Measurements from ENCODE around the gene DTX1. TPM values are rescaled to one million over a fixed set of nuclear protein-coding genes. Genes with fewer than 3 reads are reported as not detected.

The DTX1 gene
- total and polyA plus RNA-seq, 2 donors (not counting 1 experiment from before 2014, with no cell fraction given): 47.0 to 49.5 TPM

GRCh38 chr12:113130457-113131135 is 74.1 kb downstream of the DTX1 start:
- no peaks in the 10 kb centered on the region for H3K27me3 Mint-ChIP-seq
- ChIA-PET POLR2A (interaction anchor here (0.7 to 1.2 kb wide), 3 partner anchors 24 to 43 kb away, joined by 3 read pairs; no protein-coding TSS in a partner anchor), CTCF (interaction anchor here (0.6 to 3.7 kb wide), 5 partner anchors 19 to 79 kb away, joined by 3 to 26 read pairs (median 4); partner anchors contain the start of gene CFAP73)
- H3K79me2 ChIP-seq (ENCODE audit: control insufficient read depth, insufficient read depth, low read length): no peaks in the 10 kb centered on the region
- peaks cover 35% of the 10 kb centered on the region for H3K4me1 Mint-ChIP-seq
- peaks cover 22 to 27% of the 10 kb centered on the region in 2 donors for H3K4me1 ChIP-seq (ENCODE audit: control insufficient read depth in 2 of 2, insufficient read depth in 2 of 2, low read length in 2 of 2)
- H3K4me2 ChIP-seq (replicated peaks; ENCODE audit: low read depth, low read length, poor library complexity, severe bottlenecking): peak overlapping the region; percentile 46
- peak; percentile 73 for DNase-seq
- no peak overlapping the region for H3K4me3 ChIP-seq (ENCODE audit: control extremely low read depth in 1 of 5, extremely low read depth in 1 of 5, insufficient read depth in 1 of 5, low read depth in 2 of 5, low read length in 4 of 5)
- peak overlapping the region; percentile 42 for H3K4me3 Mint-ChIP-seq
- peak overlapping the region; percentile 37 for H3K27ac Mint-ChIP-seq
- H3K9me3 Mint-ChIP-seq (ENCODE audit: insufficient read depth): no peaks in the 10 kb centered on the region
- 32% methylated on average over 10 of the region's 18 CpGs for WGBS (ENCODE audit: insufficient coverage)
- H3K36me3 ChIP-seq (replicated peaks in 1 of 2; ENCODE audit: control extremely low read depth in 1 of 2, control insufficient read depth in 1 of 2, extremely low read depth in 1 of 2, insufficient read depth in 2 of 2, low read length in 1 of 2): no peaks in the 10 kb centered on the region
- intact Hi-C loops (cut with micrococcal nuclease): loop anchor here (2.0 to 5.0 kb wide), 2 partner anchors 38 to 44 kb away; no protein-coding TSS in a partner anchor
- no peak overlapping the region for H2AFZ ChIP-seq (ENCODE audit: insufficient read depth, low read depth, low read length, poor library complexity, severe bottlenecking)
- no peak overlapping the region for H3K9ac ChIP-seq (ENCODE audit: low read length)
- TF ChIP-seq EZH2 (IDR thresholded peaks at IDR 0.05; ENCODE audit: borderline replicate concordance, insufficient read depth, low read depth, low read length, poor library complexity, severe bottlenecking) (no peak), CTCF (IDR thresholded peaks at IDR 0.05) (no peak)
- H3K9me3 ChIP-seq (ENCODE audit: control extremely low read depth in 1 of 3, control insufficient read depth in 2 of 3, insufficient read depth in 1 of 3, low read length in 2 of 3): no peaks in the 10 kb centered on the region
- no peaks in the 10 kb centered on the region for H4K20me1 ChIP-seq (ENCODE audit: control insufficient read depth, insufficient read depth, low read length, poor library complexity, severe bottlenecking)
- H3K27ac ChIP-seq (ENCODE audit: low read length in 2 of 2): no peak overlapping the region
- peak; percentile 96 for ATAC-seq (ENCODE audit: low read depth)
- peaks cover 0 to 12% (median 3%) of the 10 kb centered on the region in 4 experiments for H3K27me3 ChIP-seq (replicated peaks in 1 of 4; ENCODE audit: control extremely low read depth in 1 of 4, control insufficient read depth in 3 of 4, insufficient read depth in 4 of 4, low read length in 3 of 4)

GRCh38 chr12:113131556-113131955 is 75.0 kb downstream of the DTX1 start:
- Mint-ChIP-seq H3K27ac (peak overlapping the region; percentile 15), H3K4me1 (peaks cover 44% of the 10 kb centered on the region), H3K9me3 (ENCODE audit: insufficient read depth) (no peaks in the 10 kb centered on the region), H3K4me3 (peak overlapping the region; percentile 16), H3K27me3 (peaks cover 1% of the 10 kb centered on the region)
- ChIA-PET CTCF (interaction anchor here (1.6 to 3.7 kb wide), 3 partner anchors 21 to 80 kb away, joined by 3 to 26 read pairs (median 12); no protein-coding TSS in a partner anchor), POLR2A (interaction anchor here (1.2 kb wide), 1 partner anchor 26 kb away, joined by 3 read pairs; no protein-coding TSS in a partner anchor)
- Histone ChIP-seq H2AFZ (ENCODE audit: insufficient read depth, low read depth, low read length, poor library complexity, severe bottlenecking) (no peak overlapping the region), H3K27me3 (replicated peaks in 1 of 4; ENCODE audit: control extremely low read depth in 1 of 4, control insufficient read depth in 3 of 4, insufficient read depth in 4 of 4, low read length in 3 of 4) (peaks cover 0 to 18% (median 6%) of the 10 kb centered on the region in 4 experiments), H3K4me1 (ENCODE audit: control insufficient read depth in 2 of 2, insufficient read depth in 2 of 2, low read length in 2 of 2) (peaks cover 30 to 37% of the 10 kb centered on the region in 2 donors), H3K9me3 (ENCODE audit: control extremely low read depth in 1 of 3, control insufficient read depth in 2 of 3, insufficient read depth in 1 of 3, low read length in 2 of 3) (no peaks in the 10 kb centered on the region), H3K79me2 (ENCODE audit: control insufficient read depth, insufficient read depth, low read length) (no peaks in the 10 kb centered on the region), H3K4me2 (replicated peaks; ENCODE audit: low read depth, low read length, poor library complexity, severe bottlenecking) (no peak overlapping the region), H3K9ac (ENCODE audit: low read length) (no peak overlapping the region), H4K20me1 (ENCODE audit: control insufficient read depth, insufficient read depth, low read length, poor library complexity, severe bottlenecking) (no peaks in the 10 kb centered on the region), H3K27ac (ENCODE audit: low read length in 2 of 2) (no peak overlapping the region), H3K4me3 (ENCODE audit: control extremely low read depth in 1 of 5, extremely low read depth in 1 of 5, insufficient read depth in 1 of 5, low read depth in 2 of 5, low read length in 4 of 5) (no peak overlapping the region), H3K36me3 (replicated peaks in 1 of 2; ENCODE audit: control extremely low read depth in 1 of 2, control insufficient read depth in 1 of 2, extremely low read depth in 1 of 2, insufficient read depth in 2 of 2, low read length in 1 of 2) (no peaks in the 10 kb centered on the region)
- 94% methylated on average over 1 of the region's 1 CpG for WGBS (ENCODE audit: insufficient coverage)
- TF ChIP-seq EZH2 (IDR thresholded peaks at IDR 0.05; ENCODE audit: borderline replicate concordance, insufficient read depth, low read depth, low read length, poor library complexity, severe bottlenecking): no peak
- TF ChIP-seq CTCF (IDR thresholded peaks at IDR 0.05): no peak
- ATAC-seq (ENCODE audit: low read depth): no peak
- intact Hi-C loops (cut with micrococcal nuclease): loop anchor here (2.0 to 5.0 kb wide), 2 partner anchors 39 to 43 kb away; no protein-coding TSS in a partner anchor
- DNase-seq: no peak
